ENCODE data around the gene EXTL2.

- no peak for TF ChIP-seq POLR2AphosphoS5 (IDR thresholded peaks at IDR 0.05; ENCODE audit: low read depth, low read length)
- TF ChIP-seq RAD21 (IDR thresholded peaks at IDR 0.05; ENCODE audit: low read depth): peak; percentile 68
- TF ChIP-seq EZH2 (IDR thresholded peaks at IDR 0.05): no peak
- TF ChIP-seq POLR2A (IDR thresholded peaks at IDR 0.05; ENCODE audit: borderline replicate concordance, extremely low read depth, insufficient read depth, insufficient read length): no peak
- TF ChIP-seq ZNF274 (IDR thresholded peaks at IDR 0.05; ENCODE audit: low read depth, low read length): no peak
- TF ChIP-seq CTCF (IDR thresholded peaks at IDR 0.05 in 2 of 3, conservative IDR thresholded peaks at IDR 0.05 in 1 of 3; ENCODE audit: borderline replicate concordance in 1 of 3, insufficient read depth in 1 of 3, low read depth in 2 of 3, low read length in 2 of 3): peak; percentile 41 to 60 (median 60); a peak in 4 of 6 replicates
- no peak for TF ChIP-seq EZH2phosphoT487 (IDR thresholded peaks at IDR 0.05; ENCODE audit: borderline replicate concordance)
- TF ChIP-seq TCF7L2 (IDR thresholded peaks at IDR 0.05; ENCODE audit: borderline replicate concordance, extremely low read depth, insufficient read depth, insufficient read length): no peak
- TF ChIP-seq REST (IDR thresholded peaks at IDR 0.05; ENCODE audit: low read depth): no peak
- no peak for TF ChIP-seq ELF1 (IDR thresholded peaks at IDR 0.05; ENCODE audit: borderline replicate concordance, low read depth)
- TF ChIP-seq JUND (IDR thresholded peaks at IDR 0.05): no peak
Observed at GRCh38 chr1:100866041-100866900, 28.4 kb downstream of the EXTL2 start.
